ENCODE measurements around the gene DIPK1B.
A peak's percentile ranks its signal among the peaks of the same experiment; 100 is the strongest.

DIPK1B gene

GRCh38 chr9:136720251-136720897 is 8.0 kb downstream of the DIPK1B start:
- no peak for DNase-seq (ENCODE audit: low read depth)

- no peak for DNase-seq (ENCODE audit: low read depth)
Measured at GRCh38 chr9:136720898-136721338, 8.5 kb downstream of the DIPK1B start.

- DNase-seq (ENCODE audit: low read depth), result no peak
Measured at GRCh38 chr9:136721339-136722092, 9.1 kb downstream of the DIPK1B start.

GRCh38 chr9:136722093-136722968 is 10.0 kb downstream of the DIPK1B start:
- DNase-seq (ENCODE audit: low read depth), result no peak

- DNase-seq (ENCODE audit: low read depth), result no peak
Measured at GRCh38 chr9:136722969-136723356, 10.6 kb downstream of the DIPK1B start.

GRCh38 chr9:136723362-136723976 is 11.1 kb downstream of the DIPK1B start:
- no peak for DNase-seq (ENCODE audit: low read depth)

- DNase-seq (ENCODE audit: low read depth), result no peak
Measured at GRCh38 chr9:136723989-136724388, 11.6 kb downstream of the DIPK1B start.

- DNase-seq (ENCODE audit: low read depth), result no peak
Measured at GRCh38 chr9:136724772-136725171, 12.4 kb downstream of the DIPK1B start.

GRCh38 chr9:136725612-136726011 is 13.2 kb downstream of the DIPK1B start:
- DNase-seq (ENCODE audit: low read depth), result no peak

GRCh38 chr9:136726118-136726517 is 13.7 kb downstream of the DIPK1B start:
- no peak for DNase-seq (ENCODE audit: low read depth)

GRCh38 chr9:136726631-136727191 is 14.3 kb downstream of the DIPK1B start:
- DNase-seq (ENCODE audit: low read depth), result peak; percentile 35

GRCh38 chr9:136728080-136728547 is 15.7 kb downstream of the DIPK1B start:
- peak; percentile 85 for DNase-seq (ENCODE audit: low read depth)

GRCh38 chr9:136728548-136729123 is 16.3 kb downstream of the DIPK1B start:
- DNase-seq (ENCODE audit: low read depth), result no peak

GRCh38 chr9:136729144-136729543 is 16.8 kb downstream of the DIPK1B start:
- DNase-seq (ENCODE audit: low read depth), result no peak

- DNase-seq (ENCODE audit: low read depth), result no peak
Measured at GRCh38 chr9:136729926-136730325, 17.6 kb downstream of the DIPK1B start.

GRCh38 chr9:136732444-136733178 is 20.2 kb downstream of the DIPK1B start:
- DNase-seq (ENCODE audit: low read depth), result no peak

- DNase-seq (ENCODE audit: low read depth), result no peak
Measured at GRCh38 chr9:136733611-136734010, 21.2 kb downstream of the DIPK1B start.

GRCh38 chr9:136734837-136735496 is 22.6 kb downstream of the DIPK1B start:
- no peak for DNase-seq (ENCODE audit: low read depth)

- DNase-seq (ENCODE audit: low read depth), result no peak
Measured at GRCh38 chr9:136735812-136736480, 23.6 kb downstream of the DIPK1B start.

All from T follicular helper cell (primary cell).